Loucy (cell line): ENCODE measurements around the gene FNTB.
A peak's percentile ranks its signal among the peaks of the same experiment; 100 is the strongest.

Experiments
- EZH2phosphoT487 ChIP-seq: fragments of 200-600 bp; IDR thresholded peaks from 2 replicates; pipeline ENCODE4 v1.6.1; 2018; ENCODE audit warnings: antibody characterized with exemption, mild to moderate bottlenecking, moderate library complexity, borderline replicate concordance
- TF ChIP-seq, protein P1 (sequence below): fragments of 200-600 bp; sonication (generic); conservative IDR thresholded peaks from 2 replicates; pipeline ENCODE4 v1.5.1; 2014; ENCODE audit warnings: mild to moderate bottlenecking, antibody characterized with exemption, low read length

DNA sequence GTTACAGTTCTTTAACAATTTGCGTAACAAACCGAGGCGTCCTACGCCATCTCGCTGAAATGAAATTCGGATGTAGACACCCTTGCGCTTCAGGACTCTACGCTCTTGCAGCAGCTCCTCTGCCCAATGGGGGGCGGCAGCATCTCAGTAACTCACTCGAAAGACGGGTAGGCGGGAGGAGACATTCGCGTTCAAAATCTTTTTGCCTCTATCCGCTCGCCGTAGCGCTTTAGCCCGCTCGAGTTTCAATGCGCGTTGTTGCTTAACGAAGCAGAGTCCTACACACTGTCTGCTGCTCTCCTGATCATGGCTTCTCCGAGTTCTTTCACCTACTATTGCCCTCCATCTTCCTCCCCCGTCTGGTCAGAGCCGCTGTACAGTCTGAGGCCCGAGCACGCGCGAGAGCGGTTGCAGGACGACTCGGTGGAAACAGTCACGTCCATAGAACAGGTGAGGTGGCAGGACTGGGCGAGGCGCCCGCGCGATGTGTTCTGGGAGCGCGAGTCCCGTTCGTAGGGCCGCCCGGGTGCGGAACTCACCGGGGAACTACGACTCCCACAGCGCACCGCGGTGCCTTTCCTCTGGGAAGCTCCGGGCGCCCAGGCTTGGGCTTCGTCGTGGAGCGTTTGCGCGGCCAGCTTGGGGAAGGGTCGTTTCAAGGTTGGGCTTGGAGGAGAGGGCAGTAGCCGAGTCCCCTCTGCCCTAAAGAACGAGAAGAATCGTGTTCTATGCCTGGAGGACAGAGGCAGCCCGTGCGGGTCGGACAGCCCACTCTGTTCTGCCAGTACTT, at the start of gene FNTB:
- TF ChIP-seq, protein P1, sequence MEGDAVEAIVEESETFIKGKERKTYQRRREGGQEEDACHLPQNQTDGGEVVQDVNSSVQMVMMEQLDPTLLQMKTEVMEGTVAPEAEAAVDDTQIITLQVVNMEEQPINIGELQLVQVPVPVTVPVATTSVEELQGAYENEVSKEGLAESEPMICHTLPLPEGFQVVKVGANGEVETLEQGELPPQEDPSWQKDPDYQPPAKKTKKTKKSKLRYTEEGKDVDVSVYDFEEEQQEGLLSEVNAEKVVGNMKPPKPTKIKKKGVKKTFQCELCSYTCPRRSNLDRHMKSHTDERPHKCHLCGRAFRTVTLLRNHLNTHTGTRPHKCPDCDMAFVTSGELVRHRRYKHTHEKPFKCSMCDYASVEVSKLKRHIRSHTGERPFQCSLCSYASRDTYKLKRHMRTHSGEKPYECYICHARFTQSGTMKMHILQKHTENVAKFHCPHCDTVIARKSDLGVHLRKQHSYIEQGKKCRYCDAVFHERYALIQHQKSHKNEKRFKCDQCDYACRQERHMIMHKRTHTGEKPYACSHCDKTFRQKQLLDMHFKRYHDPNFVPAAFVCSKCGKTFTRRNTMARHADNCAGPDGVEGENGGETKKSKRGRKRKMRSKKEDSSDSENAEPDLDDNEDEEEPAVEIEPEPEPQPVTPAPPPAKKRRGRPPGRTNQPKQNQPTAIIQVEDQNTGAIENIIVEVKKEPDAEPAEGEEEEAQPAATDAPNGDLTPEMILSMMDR: peak; percentile 91
- no peak for TF ChIP-seq EZH2phosphoT487
